DMS 273 treated with DMSO at 0.1 percent for 48 hours (cell line): Measurements from ENCODE around the gene TARS1.

Source experiments
- DNase-seq: peaks from one replicate; lab custom pipeline; 2025; lab: John Stamatoyannopoulos, UW

The TARS1 gene

GRCh38 chr5:33440482-33441240 is at the start of gene TARS1:
Gene TARS1 (plus strand): TSS chr5:33440965. CDS start chr5:33441087, 122 bp downstream.
- DNase-seq = peak; percentile 100

GRCh38 chr5:33398501-33398900 is 42.3 kb upstream of the TARS1 start:
- DNase-seq = no peak

- DNase-seq = no peak
Observed at GRCh38 chr5:33400675-33401074, 40.1 kb upstream of the TARS1 start.

- DNase-seq = no peak
Observed at GRCh38 chr5:33401482-33402390, 39.0 kb upstream of the TARS1 start.

DNA sequence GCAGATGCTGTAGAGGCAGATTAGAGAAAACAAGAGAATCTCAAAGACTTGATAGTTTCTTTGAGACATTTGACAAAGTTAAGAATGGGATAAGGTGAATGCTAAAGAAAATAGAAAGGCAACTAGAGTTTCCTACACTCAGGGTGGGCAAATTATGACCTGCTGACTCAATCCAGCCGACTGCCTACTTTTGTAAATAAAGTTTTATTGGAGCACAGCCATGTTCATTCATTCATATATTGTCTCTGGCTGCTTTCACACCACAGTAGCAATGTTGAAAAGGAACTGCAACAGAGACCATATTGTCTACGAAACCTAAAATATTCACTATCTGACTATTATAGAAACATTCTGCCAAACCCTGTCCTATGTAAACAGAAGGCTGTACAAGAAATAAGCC is 37.6 kb upstream of the TARS1 start:
- DNase-seq = no peak

DNA sequence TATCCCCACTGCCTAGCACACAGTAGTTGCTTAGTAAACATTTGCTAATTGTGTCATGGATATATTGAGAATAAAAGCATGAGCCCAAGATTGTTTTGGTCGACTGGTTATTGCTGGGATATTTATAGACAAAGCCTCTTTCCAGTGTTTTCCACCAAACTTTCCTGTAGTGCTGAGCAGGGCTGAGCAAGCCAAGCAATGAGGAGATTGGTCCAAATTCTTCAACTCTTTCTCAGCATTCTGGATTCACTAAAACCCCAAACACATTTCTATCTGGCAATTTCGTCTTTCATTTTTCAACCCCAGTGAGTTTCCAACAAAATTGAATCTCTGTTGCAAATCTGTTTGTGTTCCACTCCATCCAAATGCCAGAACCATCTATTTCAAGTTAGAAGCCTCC is 31.9 kb upstream of the TARS1 start:
- no peak for DNase-seq

DNA sequence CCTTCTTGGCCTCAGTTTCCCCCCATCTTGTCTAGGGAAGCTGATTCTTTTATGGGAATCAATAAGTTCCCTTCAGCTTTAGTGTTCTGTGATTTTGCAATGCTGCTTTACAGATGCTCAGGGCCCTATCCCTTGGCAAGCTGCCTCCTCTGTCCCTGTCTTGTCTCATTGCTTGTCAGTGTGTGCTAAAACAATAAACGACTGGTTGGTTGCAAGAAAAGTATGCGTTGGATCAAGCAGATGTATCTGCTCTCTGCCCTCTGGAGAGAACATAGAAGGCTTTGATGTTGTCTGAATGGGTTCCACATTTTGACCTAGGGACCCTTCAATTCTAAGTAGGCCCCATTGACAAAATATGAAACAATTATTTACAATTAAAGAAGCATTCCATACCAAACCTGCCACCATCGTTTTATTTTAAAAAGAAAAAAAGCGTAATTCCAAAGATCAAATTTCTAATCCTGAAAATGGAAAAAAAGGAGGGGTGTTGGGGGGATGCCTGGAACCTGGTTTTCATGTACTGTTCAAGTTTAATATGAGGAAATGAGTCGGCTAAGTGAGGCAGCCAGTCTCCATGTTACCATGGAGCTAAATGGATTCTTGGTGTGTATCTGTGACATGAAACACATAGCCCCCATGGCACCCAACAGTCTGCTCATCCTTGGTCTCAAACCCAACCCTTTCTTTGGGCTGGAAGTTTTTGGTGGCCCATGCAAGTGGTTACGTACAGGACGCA is 31.2 kb upstream of the TARS1 start:
- no peak for DNase-seq

DNA sequence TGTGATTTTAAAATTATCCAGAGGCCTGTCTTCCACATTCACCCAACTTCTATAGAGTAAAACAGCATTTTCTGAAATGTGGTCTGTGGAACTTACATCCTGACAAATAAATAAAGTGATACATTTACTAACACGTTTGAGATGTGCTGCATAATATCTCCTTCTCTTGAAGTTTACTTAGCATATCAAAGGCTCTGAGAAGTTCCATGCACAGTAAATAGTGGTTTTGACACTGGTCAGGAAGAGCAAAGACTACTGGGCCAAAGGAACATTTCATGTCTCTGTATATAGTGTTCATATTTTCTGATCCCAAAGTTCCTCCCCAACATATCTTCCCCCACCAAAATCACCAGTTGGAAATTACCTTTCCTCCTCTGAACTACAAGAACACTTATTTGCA is 30.5 kb upstream of the TARS1 start:
- DNase-seq = no peak

- no peak for DNase-seq
Observed at GRCh38 chr5:33411498-33411897, 29.3 kb upstream of the TARS1 start.

DNA sequence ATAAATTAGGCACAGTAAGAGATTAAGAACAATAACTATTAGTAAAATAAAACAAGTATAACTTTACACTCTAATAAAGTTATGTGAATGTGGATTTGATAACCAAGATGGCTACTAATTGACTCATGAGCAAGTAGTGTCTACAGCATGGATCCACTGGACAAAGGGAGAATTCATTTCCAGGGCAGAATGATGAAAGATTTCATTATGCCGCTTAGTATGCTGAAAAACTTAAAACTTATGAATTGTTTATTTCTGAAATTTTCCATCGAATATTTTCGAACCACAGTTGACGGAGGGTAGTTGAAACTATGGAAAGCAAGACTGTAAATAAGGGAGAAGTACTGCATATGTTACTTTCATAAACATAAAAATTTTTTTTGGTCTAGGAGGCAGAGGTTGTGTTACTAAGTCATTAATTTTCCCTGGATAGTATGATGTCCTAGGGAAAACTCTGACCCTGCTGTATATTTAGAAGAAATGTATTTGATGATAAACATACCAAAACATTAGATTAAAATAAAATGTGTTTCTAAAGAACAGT is 24.9 kb upstream of the TARS1 start:
- no peak for DNase-seq

- DNase-seq = no peak
Observed at GRCh38 chr5:33417632-33418031, 23.1 kb upstream of the TARS1 start.

- no peak for DNase-seq
Observed at GRCh38 chr5:33420946-33421345, 19.8 kb upstream of the TARS1 start.

DNA sequence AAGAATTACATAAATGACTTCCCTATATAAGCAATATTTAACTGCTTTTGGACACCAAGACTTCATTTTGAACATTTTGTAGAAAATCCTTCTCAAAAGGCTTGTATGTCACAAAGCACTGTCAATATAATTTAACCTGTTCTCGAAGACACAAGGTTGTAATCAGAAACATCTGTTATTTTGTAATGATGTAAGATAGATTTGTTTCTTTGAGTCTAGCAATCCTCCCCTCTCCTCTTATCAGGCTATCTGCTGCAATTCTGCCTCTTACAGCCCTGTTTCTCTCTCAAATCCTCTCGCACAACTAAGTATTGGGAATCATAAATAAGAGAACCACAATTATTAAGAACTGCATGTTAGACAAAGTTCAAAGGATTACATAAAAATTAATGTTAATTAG is 18.6 kb upstream of the TARS1 start:
- no peak for DNase-seq

DNA sequence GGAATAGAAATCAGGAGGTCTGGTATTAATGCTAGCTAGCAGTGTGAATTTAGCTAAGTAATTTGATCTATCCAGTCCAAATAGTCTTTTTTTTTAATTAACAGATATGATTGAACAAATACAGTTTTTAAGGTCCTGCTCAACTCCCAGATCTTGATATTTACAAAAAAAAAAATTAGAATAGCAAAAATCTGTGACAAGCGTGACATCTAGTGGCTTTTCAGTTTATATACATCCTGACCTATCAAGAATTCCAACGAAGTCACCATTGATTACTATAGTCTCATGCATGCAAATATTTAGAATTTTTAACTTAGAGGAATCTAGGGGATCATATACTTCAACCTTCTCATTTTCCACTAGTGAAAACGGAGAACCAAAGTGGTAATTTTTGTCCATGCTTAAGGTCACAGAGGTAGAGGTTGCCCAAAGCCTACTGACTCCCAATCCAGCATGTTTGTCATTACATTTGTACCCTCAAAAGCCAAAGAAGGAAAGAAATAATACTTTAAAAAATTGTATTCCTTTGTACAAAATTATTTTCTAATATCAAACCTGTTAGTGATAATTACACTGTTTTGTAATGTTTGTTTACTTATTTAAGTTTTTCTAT is 17.6 kb upstream of the TARS1 start:
- DNase-seq = no peak

DNA sequence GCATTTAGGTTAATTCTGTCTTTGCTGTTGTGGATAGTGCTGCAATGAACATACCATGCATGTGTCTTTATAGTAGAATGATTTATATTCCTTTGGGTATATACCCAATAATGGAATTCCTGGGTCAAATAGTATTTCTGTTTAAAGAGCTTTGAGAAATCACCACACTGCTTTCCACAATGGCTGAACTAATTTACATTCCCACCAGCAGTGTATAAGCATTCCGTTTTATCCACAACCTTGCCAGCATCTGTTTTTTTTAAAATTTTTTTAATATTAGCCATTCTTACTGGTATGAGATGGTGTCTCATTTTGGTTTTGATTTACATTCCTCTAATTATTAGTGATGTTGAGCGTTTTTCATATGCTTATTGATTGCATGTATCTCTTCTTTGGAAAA is 15.5 kb upstream of the TARS1 start:
- DNase-seq = no peak

DNA sequence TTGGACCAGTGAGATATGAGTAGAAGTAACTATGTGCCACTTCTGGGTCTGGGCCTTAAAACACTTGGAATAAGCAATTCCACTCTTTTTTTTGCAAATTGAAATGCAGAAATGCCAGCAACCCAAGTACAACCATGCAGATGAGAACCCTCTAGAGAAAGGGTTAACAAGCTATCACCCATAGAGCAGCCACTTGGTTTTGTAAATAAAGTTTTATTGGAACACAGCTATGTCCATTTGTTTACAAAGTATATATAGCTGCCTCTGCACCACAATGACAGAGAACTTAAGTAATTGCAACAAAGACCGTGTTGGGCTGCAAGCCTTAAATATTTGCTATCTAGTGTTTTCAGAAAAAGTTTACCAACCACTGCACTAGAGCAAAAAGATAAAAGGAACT is 9.8 kb upstream of the TARS1 start:
- DNase-seq = no peak

DNA sequence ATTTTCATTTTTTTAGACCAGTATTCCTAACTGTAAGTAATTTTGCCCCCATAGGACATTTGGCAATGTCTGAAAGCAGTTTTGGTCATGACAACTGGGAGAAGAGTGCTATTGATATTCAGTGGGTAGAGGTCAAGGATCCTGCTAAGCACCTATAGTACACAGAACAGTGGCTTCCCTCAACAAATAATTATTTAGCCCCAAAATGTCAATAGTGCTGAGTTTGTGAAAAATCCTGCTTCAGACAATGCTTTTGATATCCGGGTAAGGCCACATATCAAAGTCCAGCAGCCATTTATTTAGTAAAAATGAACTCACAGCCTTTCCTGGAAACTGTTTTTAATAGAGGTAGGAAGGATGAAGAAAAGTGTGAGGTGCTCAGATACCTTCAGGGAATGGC is 8.1 kb upstream of the TARS1 start:
- DNase-seq = no peak

DNA sequence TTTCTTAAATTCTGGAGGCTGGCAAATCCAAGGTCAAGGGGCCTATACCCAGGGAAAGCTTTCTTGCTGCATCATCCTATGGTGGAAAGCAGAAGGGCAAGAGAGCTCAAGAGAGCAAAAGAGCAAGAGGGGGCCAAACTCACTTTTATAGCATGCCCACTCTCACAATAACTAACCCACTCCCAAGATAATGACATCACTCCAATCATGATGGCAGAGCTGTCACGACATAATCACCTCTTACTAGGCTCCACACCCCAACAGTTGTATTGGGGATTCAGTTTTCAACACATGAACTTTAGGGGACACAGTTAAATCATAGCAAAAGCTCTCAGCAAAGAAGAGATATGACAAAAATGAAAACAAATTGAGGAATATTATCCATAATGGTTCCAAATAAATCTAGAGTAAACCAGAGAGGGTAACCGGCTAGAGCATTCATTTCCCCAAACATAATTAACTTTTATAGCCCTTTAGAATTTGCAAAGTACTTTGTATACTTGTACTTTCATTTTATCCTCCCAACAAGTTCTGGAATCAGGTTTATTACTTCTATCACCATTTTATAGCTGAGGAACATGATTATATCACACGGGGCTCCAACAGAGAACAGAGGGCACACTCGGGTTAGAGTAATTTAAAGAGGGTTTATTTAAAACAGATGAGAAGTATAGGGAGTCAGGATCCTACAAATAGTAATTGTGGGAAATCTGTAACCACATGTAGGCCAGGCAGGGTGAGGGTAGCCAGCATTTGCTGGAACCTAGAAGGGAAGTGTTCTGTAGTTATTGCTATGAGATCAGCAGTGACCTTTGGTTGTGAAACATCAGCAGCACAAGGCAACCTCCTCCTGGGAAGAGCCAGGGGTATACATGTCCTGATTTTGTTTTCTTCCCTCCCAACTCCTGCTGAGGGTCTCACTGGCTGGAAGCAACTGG is 7.2 kb upstream of the TARS1 start:
- DNase-seq = no peak

- peak; percentile 22 for DNase-seq
Observed at GRCh38 chr5:33435893-33436490, 4.8 kb upstream of the TARS1 start.

GRCh38 chr5:33438996-33439395 is 1.8 kb upstream of the TARS1 start:
- no peak for DNase-seq
